ENCODE data around the gene RXFP4. TPM values are rescaled to one million over a fixed set of nuclear protein-coding genes. Genes with fewer than 3 reads are reported as not detected.

RXFP4 gene
- total RNA-seq, 1 donor from 2014 or later = not detected

DNA sequence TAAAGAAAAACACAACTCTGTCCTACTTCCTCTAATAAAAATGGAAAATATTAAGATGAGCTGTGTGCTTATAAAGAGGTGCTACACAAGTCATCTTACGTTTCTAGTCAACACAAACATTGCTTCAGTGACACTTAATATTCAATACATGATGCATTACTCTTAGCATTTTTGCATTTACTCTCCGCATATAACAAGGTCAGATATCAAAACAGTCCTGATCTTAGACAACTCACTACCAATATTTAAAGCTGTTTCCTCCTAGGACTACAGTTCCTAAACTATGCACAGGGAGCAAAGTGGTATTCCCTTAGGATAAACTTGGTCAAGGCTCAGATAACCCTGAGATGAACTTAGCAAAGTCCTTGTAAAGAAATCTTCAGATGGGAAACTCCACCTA is 42.5 kb upstream of the RXFP4 start:
- no peaks in the 10 kb centered on the region for H3K9me3 Mint-ChIP-seq
- H3K27ac Mint-ChIP-seq = no peak overlapping the region
- H3K4me3 Mint-ChIP-seq = no peak overlapping the region
- DNase-seq (ENCODE audit: extremely low spot score, unreplicated experiment) = no peak
- no peaks in the 10 kb centered on the region for H3K27me3 Mint-ChIP-seq
- H3K36me3 Mint-ChIP-seq = peaks cover 10% of the 10 kb centered on the region
- TF ChIP-seq, protein P1, sequence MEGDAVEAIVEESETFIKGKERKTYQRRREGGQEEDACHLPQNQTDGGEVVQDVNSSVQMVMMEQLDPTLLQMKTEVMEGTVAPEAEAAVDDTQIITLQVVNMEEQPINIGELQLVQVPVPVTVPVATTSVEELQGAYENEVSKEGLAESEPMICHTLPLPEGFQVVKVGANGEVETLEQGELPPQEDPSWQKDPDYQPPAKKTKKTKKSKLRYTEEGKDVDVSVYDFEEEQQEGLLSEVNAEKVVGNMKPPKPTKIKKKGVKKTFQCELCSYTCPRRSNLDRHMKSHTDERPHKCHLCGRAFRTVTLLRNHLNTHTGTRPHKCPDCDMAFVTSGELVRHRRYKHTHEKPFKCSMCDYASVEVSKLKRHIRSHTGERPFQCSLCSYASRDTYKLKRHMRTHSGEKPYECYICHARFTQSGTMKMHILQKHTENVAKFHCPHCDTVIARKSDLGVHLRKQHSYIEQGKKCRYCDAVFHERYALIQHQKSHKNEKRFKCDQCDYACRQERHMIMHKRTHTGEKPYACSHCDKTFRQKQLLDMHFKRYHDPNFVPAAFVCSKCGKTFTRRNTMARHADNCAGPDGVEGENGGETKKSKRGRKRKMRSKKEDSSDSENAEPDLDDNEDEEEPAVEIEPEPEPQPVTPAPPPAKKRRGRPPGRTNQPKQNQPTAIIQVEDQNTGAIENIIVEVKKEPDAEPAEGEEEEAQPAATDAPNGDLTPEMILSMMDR (conservative IDR thresholded peaks at IDR 0.05) = no peak
- no peaks in the 10 kb centered on the region for H3K4me1 Mint-ChIP-seq (ENCODE audit: unreplicated experiment)

GRCh38 chr1:155899683-155900082 is 41.8 kb upstream of the RXFP4 start:
- DNase-seq (ENCODE audit: extremely low spot score, unreplicated experiment) = no peak
- TF ChIP-seq, protein P1 (conservative IDR thresholded peaks at IDR 0.05) = no peak
- Mint-ChIP-seq H3K4me3 (no peak overlapping the region), H3K4me1 (ENCODE audit: unreplicated experiment) (no peaks in the 10 kb centered on the region), H3K27me3 (no peaks in the 10 kb centered on the region), H3K36me3 (peaks cover 15% of the 10 kb centered on the region), H3K9me3 (no peaks in the 10 kb centered on the region), H3K27ac (no peak overlapping the region)

- no peak for DNase-seq (ENCODE audit: extremely low spot score, unreplicated experiment)
- Mint-ChIP-seq H3K9me3 (no peaks in the 10 kb centered on the region), H3K4me3 (no peak overlapping the region), H3K27ac (no peak overlapping the region), H3K27me3 (no peaks in the 10 kb centered on the region), H3K4me1 (ENCODE audit: unreplicated experiment) (no peaks in the 10 kb centered on the region), H3K36me3 (peaks cover 16% of the 10 kb centered on the region)
- TF ChIP-seq, protein P1 (conservative IDR thresholded peaks at IDR 0.05) = no peak
Observed at GRCh38 chr1:155900161-155900560, 41.3 kb upstream of the RXFP4 start.

DNA sequence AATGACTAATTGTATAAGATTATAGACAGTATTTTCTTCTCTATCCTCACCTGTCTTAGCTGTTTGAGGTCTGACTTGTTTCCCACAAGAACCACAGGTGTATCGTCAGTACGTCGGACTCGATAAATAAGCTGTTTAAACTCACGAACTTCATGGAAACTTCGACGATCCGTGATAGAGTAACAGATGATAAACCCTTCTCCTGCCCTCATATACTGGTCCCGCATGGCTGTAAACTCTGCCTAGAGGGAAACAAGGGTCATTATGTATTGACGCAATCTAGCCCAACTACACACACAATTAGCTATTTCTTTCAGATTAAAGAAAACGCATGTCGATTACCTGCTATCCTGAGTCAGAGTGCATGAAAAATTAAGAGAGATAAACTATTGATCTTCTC is 37.2 kb upstream of the RXFP4 start:
- no peaks in the 10 kb centered on the region for H3K27me3 Mint-ChIP-seq
- no peaks in the 10 kb centered on the region for H3K4me1 Mint-ChIP-seq (ENCODE audit: unreplicated experiment)
- DNase-seq (ENCODE audit: extremely low spot score, unreplicated experiment) = no peak
- TF ChIP-seq, protein P1 (conservative IDR thresholded peaks at IDR 0.05) = no peak
- peaks cover 12% of the 10 kb centered on the region for H3K36me3 Mint-ChIP-seq
- no peaks in the 10 kb centered on the region for H3K9me3 Mint-ChIP-seq
- H3K4me3 Mint-ChIP-seq = no peak overlapping the region
- H3K27ac Mint-ChIP-seq = no peak overlapping the region

- Mint-ChIP-seq H3K27ac (peak overlapping the region; percentile 98), H3K4me3 (peak overlapping the region; percentile 92), H3K9me3 (no peaks in the 10 kb centered on the region), H3K27me3 (no peaks in the 10 kb centered on the region), H3K36me3 (peaks cover 16% of the 10 kb centered on the region), H3K4me1 (ENCODE audit: unreplicated experiment) (peaks cover 20% of the 10 kb centered on the region)
- DNase-seq (ENCODE audit: extremely low spot score, unreplicated experiment) = no peak
- TF ChIP-seq, protein P1 (conservative IDR thresholded peaks at IDR 0.05) = no peak
Observed at GRCh38 chr1:155909894-155910293, 31.5 kb upstream of the RXFP4 start.

- Mint-ChIP-seq H3K4me3 (peak overlapping the region; percentile 92), H3K27ac (peak overlapping the region; percentile 98), H3K9me3 (no peaks in the 10 kb centered on the region), H3K36me3 (peaks cover 16% of the 10 kb centered on the region), H3K27me3 (no peaks in the 10 kb centered on the region), H3K4me1 (ENCODE audit: unreplicated experiment) (peaks cover 20% of the 10 kb centered on the region)
- no peak for DNase-seq (ENCODE audit: extremely low spot score, unreplicated experiment)
- TF ChIP-seq, protein P1 (conservative IDR thresholded peaks at IDR 0.05) = no peak
Observed at GRCh38 chr1:155910621-155911121, 30.8 kb upstream of the RXFP4 start.

Measured in type B pancreatic cell (in vitro differentiated cells).